ELR (cell line): Measurements from ENCODE around the gene SBNO1.
"Not testable (repeated sequence)": the region's sequence is repeated elsewhere in the genome, so short reads cannot be mapped to it uniquely, and the experiment has no call there.

ENCODE experiments used
- DNase-seq: peaks from one replicate; pipeline ENCODE4 v3.0.0-alpha.2; 2015; ENCODE audit warnings: low read depth

Gene SBNO1

GRCh38 chr12:123248996-123249741 is 115.5 kb downstream of the SBNO1 start:
- not testable (repeated sequence) for DNase-seq

DNA sequence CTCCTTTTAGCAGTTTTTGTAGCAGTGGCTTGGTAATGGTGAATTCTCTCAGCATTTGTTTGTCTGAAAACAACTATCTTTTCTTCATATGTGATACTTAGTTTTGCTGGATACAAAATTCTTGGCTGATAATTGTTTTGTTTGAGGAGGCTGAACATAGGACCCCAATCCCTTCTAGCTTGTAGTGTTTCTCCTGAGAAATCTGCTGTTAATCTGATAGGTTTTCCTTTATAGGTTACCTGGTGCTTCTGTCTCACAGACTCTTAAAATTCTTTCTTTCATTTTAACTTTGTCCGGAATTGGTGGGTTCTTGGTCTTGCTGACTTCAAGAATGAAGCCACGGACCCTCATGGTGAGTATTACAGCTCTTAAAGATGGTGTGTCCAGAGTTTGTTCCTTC is 116.5 kb downstream of the SBNO1 start:
- DNase-seq, result not testable (repeated sequence)

DNA sequence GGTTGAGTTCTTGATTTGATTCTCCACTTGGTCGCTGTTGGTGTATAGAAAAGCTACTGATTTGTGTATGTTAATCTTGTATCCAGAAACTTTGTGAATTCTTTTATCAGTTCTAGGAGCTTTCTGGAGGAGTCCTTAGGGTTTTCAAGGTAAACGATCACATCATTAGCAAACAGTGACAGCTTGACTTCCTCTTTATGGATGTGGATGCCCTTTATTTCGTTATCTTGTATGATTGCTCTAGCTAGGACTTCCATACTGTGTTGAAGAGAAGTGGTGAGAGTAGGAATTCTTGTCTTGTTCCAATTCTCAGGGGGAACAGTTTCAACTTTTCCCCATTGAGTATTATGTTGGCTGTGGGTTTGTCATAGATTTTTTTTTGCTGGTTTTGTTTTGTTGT is 119.0 kb downstream of the SBNO1 start:
- DNase-seq, result no peak

DNA sequence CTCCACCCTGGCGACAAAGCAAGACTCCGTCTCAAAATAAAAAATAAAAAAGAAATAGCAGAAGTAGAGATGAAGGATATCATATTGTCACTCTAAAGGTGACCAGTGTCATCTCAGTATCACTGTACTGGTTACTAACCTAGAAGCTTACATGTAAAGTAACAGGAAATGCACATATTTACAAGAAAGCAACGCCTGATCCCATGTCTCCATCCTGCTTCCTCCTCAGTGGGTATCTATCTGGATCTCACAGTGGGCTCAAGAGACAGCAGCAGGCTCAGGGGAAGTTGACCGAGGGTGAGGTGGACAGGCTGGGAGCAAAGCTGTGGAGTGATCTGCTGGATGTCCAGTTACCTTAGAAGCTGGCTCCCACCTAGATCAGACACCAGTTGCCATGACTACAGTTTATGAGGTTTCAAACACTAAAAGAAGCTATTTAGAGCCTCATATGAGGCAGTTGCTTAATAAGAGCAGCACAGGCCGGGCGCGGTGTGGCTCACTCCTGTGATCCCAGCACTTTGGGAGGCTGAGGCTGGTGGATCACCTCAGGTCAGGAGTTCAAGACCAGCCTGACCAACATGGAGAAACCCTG is 120.9 kb downstream of the SBNO1 start:
- DNase-seq, result no peak

- no peak for DNase-seq
These were observed 122.3 kb downstream of the SBNO1 start for GRCh38 chr12:123242116-123242904.
